HL-60 (cell line): ENCODE measurements around the gene VPS13A.

ENCODE experiments used
- DNase-seq, 2 experiments: peaks; one replicate each; pipeline ENCODE4 v3.0.0-alpha.2; 2010 to 2020; ENCODE audit warnings: low read depth in 1 of 2, low spot score in 1 of 2
- H3K27ac ChIP-seq: fragments of 250-450 bp; sonication (Bioruptor Pico); replicated peaks from 2 replicates; pipeline ENCODE4 v1.5.1; 2020; ENCODE audit warnings: mild to moderate bottlenecking, moderate library complexity
- H3K27me3 ChIP-seq: fragments of 250-450 bp; sonication (Bioruptor Pico); 2 replicates; pipeline ENCODE4 v1.5.1; 2021; ENCODE audit warnings: mild to moderate bottlenecking, moderate library complexity; ENCODE audit not compliant: insufficient read depth, poor library complexity, severe bottlenecking
- H3K4me3 ChIP-seq: replicated peaks from 2 replicates; pipeline ENCODE4 v1.5.1; 2011; ENCODE audit warnings: mild to moderate bottlenecking, control low read depth, low read length; ENCODE audit not compliant: insufficient read depth
- CTCF ChIP-seq: IDR thresholded peaks from one replicate; pipeline ENCODE4 v1.5.1; 2011; ENCODE audit warnings: low read length, control low read depth, inconsistent platforms; ENCODE audit not compliant: insufficient read depth
- GABPA ChIP-seq: IDR thresholded peaks from 2 replicates; pipeline ENCODE4 v1.6.1; 2012; ENCODE audit warnings: low read depth
- POLR2AphosphoS5 ChIP-seq: IDR thresholded peaks from 2 replicates; pipeline ENCODE4 v1.6.1; 2012; ENCODE audit warnings: low read depth
- REST ChIP-seq: IDR thresholded peaks from 2 replicates; pipeline ENCODE4 v1.6.1; 2012; ENCODE audit warnings: low read depth; ENCODE audit not compliant: insufficient replicate concordance
- SPI1 ChIP-seq: IDR thresholded peaks from 2 replicates; pipeline ENCODE4 v1.6.1; 2012; ENCODE audit warnings: low read depth, mild to moderate bottlenecking, borderline replicate concordance

Gene VPS13A

GRCh38 chr9:77156646-77157371, 20.5 kb upstream of the VPS13A start:
- Histone ChIP-seq H3K27me3 (no peaks in the 10 kb centered on the region), H3K4me3 (no peak overlapping the region), H3K27ac (no peak overlapping the region)
- no peak for DNase-seq
- TF ChIP-seq SPI1: no peak

- Histone ChIP-seq H3K27ac (no peak overlapping the region), H3K27me3 (no peaks in the 10 kb centered on the region), H3K4me3 (no peak overlapping the region)
- DNase-seq: no peak
- TF ChIP-seq GABPA (no peak), SPI1 (no peak), CTCF (no peak), REST (no peak), POLR2AphosphoS5 (no peak)
Observed at GRCh38 chr9:77158772-77159513, 18.4 kb upstream of the VPS13A start.

- H3K4me3 ChIP-seq: no peak overlapping the region
Observed at GRCh38 chr9:77161191-77161590, 16.1 kb upstream of the VPS13A start.

More at GRCh38 chr9:77161191-77161590, 16.1 kb upstream of the VPS13A start:
- Histone ChIP-seq H3K27ac (no peak overlapping the region), H3K27me3 (no peaks in the 10 kb centered on the region)
- TF ChIP-seq REST (no peak), POLR2AphosphoS5 (no peak), CTCF (no peak), GABPA (no peak), SPI1 (no peak)
- no peak for DNase-seq
